Gastroesophageal sphincter (tissue), 3 donors: ENCODE data around the gene UBE2I.

Experiments used
- EP300 ChIP-seq: sonication (generic); formaldehyde crosslinking; IDR thresholded peaks from one replicate; pipeline ENCODE4 v1.6.1; 2017; ENCODE audit warnings: antibody characterized with exemption, mild to moderate bottlenecking
- POLR2A ChIP-seq, 2 donors: fragments of 450-650 bp; IDR thresholded peaks; one replicate each; pipeline ENCODE4 v1.6.1; 2017; ENCODE audit warnings: antibody characterized with exemption in 2 of 2, mild to moderate bottlenecking in 2 of 2, moderate library complexity in 1 of 2
- POLR2AphosphoS5 ChIP-seq: sonication (generic); formaldehyde crosslinking; IDR thresholded peaks from one replicate; pipeline ENCODE4 v1.6.1; 2017; ENCODE audit warnings: antibody characterized with exemption
- TF ChIP-seq, protein P1 (sequence below), 4 experiments: fragments of 200-600 bp in 2 of 4; fragments of 450-650 bp in 2 of 4; sonication (generic) in 1 of 4; IDR thresholded peaks; one replicate each; pipeline ENCODE4 v1.5.1; 2017 to 2019; ENCODE audit warnings: antibody characterized with exemption in 4 of 4, mild to moderate bottlenecking in 2 of 4, moderate library complexity in 2 of 4

DNA sequence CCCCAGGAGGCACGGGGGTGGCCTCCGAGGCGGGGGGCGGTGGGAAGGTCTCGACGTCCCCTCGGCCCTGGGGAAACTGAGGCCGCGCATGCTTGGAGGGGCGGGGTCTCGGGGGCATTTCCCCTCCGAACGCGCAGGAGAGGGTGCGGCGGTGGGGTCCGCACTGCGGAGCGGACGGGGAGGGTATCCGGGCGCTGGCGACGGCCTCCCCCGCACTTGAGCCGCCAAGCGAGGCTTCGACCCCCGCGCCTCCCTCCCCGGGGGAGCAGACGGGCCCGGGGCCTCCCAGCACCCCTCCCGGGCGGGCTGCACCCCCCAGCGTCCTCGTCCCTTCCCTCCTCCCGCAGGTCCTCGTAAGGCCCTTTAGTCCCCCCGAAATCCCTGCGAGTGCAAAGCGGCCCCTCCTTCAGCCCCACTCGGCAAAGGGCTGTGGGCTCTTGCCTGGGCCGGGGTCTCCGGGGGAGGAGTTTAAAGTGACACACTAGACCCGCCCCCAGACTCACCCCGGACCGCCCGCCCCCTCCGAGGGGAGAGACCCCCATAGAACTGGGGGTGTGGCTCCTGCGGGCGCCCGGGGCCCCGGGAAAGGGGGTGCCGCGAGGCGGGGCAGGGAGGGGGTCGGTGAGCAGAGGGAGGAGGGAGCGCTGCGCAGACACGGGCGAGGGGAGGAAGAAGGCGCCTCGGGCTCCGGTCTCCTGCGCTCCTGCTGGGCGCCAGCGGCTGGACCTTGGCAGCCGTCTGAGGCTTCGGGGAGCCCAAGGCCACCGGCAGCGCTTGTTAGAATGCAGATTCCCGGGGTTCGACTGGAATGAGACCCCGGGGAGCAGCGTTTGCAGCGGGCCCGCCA is 24.6 kb downstream of the UBE2I start:
- TF ChIP-seq POLR2AphosphoS5 (no peak), EP300 (no peak), POLR2A (IDR thresholded peaks at IDR 0.05) (no peak)
- TF ChIP-seq, protein P1, sequence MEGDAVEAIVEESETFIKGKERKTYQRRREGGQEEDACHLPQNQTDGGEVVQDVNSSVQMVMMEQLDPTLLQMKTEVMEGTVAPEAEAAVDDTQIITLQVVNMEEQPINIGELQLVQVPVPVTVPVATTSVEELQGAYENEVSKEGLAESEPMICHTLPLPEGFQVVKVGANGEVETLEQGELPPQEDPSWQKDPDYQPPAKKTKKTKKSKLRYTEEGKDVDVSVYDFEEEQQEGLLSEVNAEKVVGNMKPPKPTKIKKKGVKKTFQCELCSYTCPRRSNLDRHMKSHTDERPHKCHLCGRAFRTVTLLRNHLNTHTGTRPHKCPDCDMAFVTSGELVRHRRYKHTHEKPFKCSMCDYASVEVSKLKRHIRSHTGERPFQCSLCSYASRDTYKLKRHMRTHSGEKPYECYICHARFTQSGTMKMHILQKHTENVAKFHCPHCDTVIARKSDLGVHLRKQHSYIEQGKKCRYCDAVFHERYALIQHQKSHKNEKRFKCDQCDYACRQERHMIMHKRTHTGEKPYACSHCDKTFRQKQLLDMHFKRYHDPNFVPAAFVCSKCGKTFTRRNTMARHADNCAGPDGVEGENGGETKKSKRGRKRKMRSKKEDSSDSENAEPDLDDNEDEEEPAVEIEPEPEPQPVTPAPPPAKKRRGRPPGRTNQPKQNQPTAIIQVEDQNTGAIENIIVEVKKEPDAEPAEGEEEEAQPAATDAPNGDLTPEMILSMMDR (IDR thresholded peaks at IDR 0.05), result no peak
